ENCODE data around the gene ZDHHC23. TPM values are rescaled to one million over a fixed set of nuclear protein-coding genes. Genes with fewer than 3 reads are reported as not detected.

The ZDHHC23 gene
- polyA plus RNA-seq, 3 donors from 2014 or later = 0.08 to 0.63 (median 0.57) TPM

- H3K27ac Mint-ChIP-seq = no peak overlapping the region
Measured at GRCh38 chr3:113954091-113954685, 6.4 kb downstream of the ZDHHC23 start.

GRCh38 chr3:113963879-113964278 is 16.1 kb downstream of the ZDHHC23 start:
- H3K4me3 Mint-ChIP-seq = no peak overlapping the region
- no peak overlapping the region for H3K27ac Mint-ChIP-seq
- peaks cover 0 to 2% (median under 1%) of the 10 kb centered on the region in 3 donors for H3K27me3 Mint-ChIP-seq (ENCODE audit: low read depth in 3 of 3)
- no peak for DNase-seq
- H3K36me3 Mint-ChIP-seq = peaks cover 3 to 24% (median 19%) of the 10 kb centered on the region in 3 donors
- H3K4me1 Mint-ChIP-seq = no peaks in the 10 kb centered on the region
- no peaks in the 10 kb centered on the region for H3K9me3 Mint-ChIP-seq

More at GRCh38 chr3:113954091-113954685, 6.4 kb downstream of the ZDHHC23 start:
- H3K36me3 Mint-ChIP-seq = peaks cover 0 to 5% (median 5%) of the 10 kb centered on the region in 3 donors
- H3K27me3 Mint-ChIP-seq (ENCODE audit: low read depth in 3 of 3) = peaks cover 1 to 3% (median 2%) of the 10 kb centered on the region in 3 donors
- peaks cover 3 to 11% of the 10 kb centered on the region in 2 donors for H3K4me1 Mint-ChIP-seq
- no peak for DNase-seq
- no peaks in the 10 kb centered on the region for H3K9me3 Mint-ChIP-seq
- no peak overlapping the region for H3K4me3 Mint-ChIP-seq

GRCh38 chr3:113966172-113966571 is 18.4 kb downstream of the ZDHHC23 start:
- no peak for DNase-seq
- Mint-ChIP-seq H3K27me3 (ENCODE audit: low read depth in 3 of 3) (peaks cover 0 to 2% (median 0%) of the 10 kb centered on the region in 3 donors), H3K4me3 (no peak overlapping the region), H3K9me3 (peaks cover 0 to under 1% (median 0%) of the 10 kb centered on the region in 6 donors), H3K36me3 (peaks cover 3 to 9% (median 8%) of the 10 kb centered on the region in 3 donors), H3K4me1 (no peaks in the 10 kb centered on the region), H3K27ac (no peak overlapping the region)

GRCh38 chr3:113968986-113969385 is 21.2 kb downstream of the ZDHHC23 start:
- H3K27ac Mint-ChIP-seq = no peak overlapping the region

DNA sequence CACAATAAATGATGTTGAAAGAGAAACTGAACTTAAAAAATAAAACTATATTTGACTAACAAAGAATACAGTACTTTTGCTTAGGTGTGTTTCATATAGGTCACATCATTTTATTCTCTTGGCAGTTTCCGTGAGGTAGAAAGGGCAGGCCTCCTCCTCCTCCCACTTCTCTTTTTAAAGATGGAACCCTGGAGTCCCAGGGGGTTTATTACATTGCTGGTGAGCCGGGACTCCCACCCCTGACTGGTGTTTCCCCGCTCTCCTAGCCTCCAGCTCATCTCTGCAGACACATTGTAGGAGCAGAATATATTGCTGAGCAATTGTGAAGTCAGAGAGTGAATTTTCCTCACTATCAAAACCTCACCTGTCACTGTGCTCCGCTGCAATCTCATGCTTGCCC is 30.0 kb downstream of the ZDHHC23 start:
- Mint-ChIP-seq H3K4me3 (no peak overlapping the region), H3K27me3 (ENCODE audit: low read depth in 3 of 3) (no peaks in the 10 kb centered on the region), H3K36me3 (peaks cover 32 to 59% (median 40%) of the 10 kb centered on the region in 3 donors), H3K4me1 (no peaks in the 10 kb centered on the region), H3K27ac (no peak overlapping the region), H3K9me3 (peaks cover 14 to 22% (median 20%) of the 10 kb centered on the region in 6 donors)
- no peak for DNase-seq

More at GRCh38 chr3:113968986-113969385, 21.2 kb downstream of the ZDHHC23 start:
- Mint-ChIP-seq H3K27me3 (ENCODE audit: low read depth in 3 of 3) (peaks cover 0 to 3% (median 2%) of the 10 kb centered on the region in 3 donors), H3K4me3 (no peak overlapping the region), H3K9me3 (peaks cover 6 to 27% (median 19%) of the 10 kb centered on the region in 6 donors), H3K4me1 (no peaks in the 10 kb centered on the region), H3K36me3 (peaks cover 17 to 23% (median 19%) of the 10 kb centered on the region in 3 donors)
- no peak for DNase-seq

GRCh38 chr3:113979916-113980315 is 32.1 kb downstream of the ZDHHC23 start:
- Mint-ChIP-seq H3K27me3 (ENCODE audit: low read depth in 3 of 3) (no peaks in the 10 kb centered on the region), H3K36me3 (peaks cover 20 to 56% (median 34%) of the 10 kb centered on the region in 3 donors), H3K27ac (no peak overlapping the region), H3K4me3 (no peak overlapping the region), H3K9me3 (peaks cover 0 to under 1% (median under 1%) of the 10 kb centered on the region in 6 donors), H3K4me1 (no peaks in the 10 kb centered on the region)
- DNase-seq = no peak

GRCh38 chr3:113981803-113982202 is 34.0 kb downstream of the ZDHHC23 start:
- H3K4me3 Mint-ChIP-seq = no peak overlapping the region

DNA sequence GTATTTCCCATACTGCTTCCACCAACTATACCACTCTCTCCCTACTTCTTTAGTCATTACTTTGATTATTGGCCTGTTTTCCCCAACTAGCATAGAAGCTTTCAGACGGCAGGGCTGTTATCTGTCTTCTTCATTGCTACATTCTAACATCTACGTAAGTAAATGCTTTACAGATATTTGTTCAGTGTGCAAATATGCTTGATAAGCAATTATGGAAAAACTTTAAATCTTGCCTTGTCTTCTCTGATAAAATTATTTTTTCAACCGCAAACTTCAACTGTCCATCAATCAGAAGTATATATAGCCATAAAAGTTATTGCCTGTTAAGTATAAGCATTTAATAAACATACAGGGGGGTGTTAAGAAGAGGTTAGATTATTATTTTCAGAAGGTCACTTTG is 35.7 kb downstream of the ZDHHC23 start:
- H3K27ac Mint-ChIP-seq = no peak overlapping the region
- no peak overlapping the region for H3K4me3 Mint-ChIP-seq
- H3K36me3 Mint-ChIP-seq = peaks cover 15 to 37% (median 36%) of the 10 kb centered on the region in 3 donors

More at GRCh38 chr3:113981803-113982202, 34.0 kb downstream of the ZDHHC23 start:
- DNase-seq = no peak
- Mint-ChIP-seq H3K36me3 (peaks cover 20 to 51% (median 36%) of the 10 kb centered on the region in 3 donors), H3K9me3 (no peaks in the 10 kb centered on the region), H3K27me3 (ENCODE audit: low read depth in 3 of 3) (no peaks in the 10 kb centered on the region), H3K27ac (no peak overlapping the region), H3K4me1 (no peaks in the 10 kb centered on the region)

GRCh38 chr3:113985541-113985940 is 37.7 kb downstream of the ZDHHC23 start:
- no peak for DNase-seq
- peaks cover 8 to 32% (median 31%) of the 10 kb centered on the region in 3 donors for H3K36me3 Mint-ChIP-seq
- H3K4me3 Mint-ChIP-seq = no peak overlapping the region
- H3K27ac Mint-ChIP-seq = no peak overlapping the region
- H3K27me3 Mint-ChIP-seq (ENCODE audit: low read depth in 3 of 3) = peaks cover 0 to 2% (median 0%) of the 10 kb centered on the region in 3 donors
- no peaks in the 10 kb centered on the region for H3K4me1 Mint-ChIP-seq
- H3K9me3 Mint-ChIP-seq = no peaks in the 10 kb centered on the region

More for the DNA sequence above, 35.7 kb downstream of the ZDHHC23 start:
- H3K4me1 Mint-ChIP-seq = no peaks in the 10 kb centered on the region
- no peak for DNase-seq
- no peaks in the 10 kb centered on the region for H3K9me3 Mint-ChIP-seq
- no peaks in the 10 kb centered on the region for H3K27me3 Mint-ChIP-seq (ENCODE audit: low read depth in 3 of 3)

DNA sequence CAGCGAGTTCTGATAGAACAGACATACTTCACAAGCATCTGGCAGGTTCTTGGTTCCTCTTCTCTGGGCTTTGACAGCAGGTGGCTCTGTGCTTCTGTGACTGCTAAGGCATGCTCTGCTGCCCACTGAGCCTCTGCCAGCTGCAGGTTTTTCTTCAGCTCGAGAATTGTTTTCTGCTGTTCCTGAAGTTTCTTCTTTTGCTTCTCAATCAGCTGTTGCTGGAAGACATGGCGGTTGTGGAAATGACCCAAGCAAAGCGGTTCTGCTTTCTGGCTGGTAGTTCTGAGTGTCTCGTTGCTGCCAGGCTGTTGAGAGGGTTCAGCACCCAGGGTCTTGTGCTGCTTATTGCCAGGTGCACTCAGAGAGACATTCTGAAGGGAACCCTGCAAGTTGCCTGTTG is 57.7 kb downstream of the ZDHHC23 start:
- Mint-ChIP-seq H3K27ac (no peak overlapping the region), H3K9me3 (no peaks in the 10 kb centered on the region), H3K4me3 (no peak overlapping the region), H3K4me1 (no peaks in the 10 kb centered on the region), H3K36me3 (peaks cover 7 to 19% (median 14%) of the 10 kb centered on the region in 3 donors), H3K27me3 (ENCODE audit: low read depth in 3 of 3) (no peaks in the 10 kb centered on the region)
- DNase-seq = no peak

DNA sequence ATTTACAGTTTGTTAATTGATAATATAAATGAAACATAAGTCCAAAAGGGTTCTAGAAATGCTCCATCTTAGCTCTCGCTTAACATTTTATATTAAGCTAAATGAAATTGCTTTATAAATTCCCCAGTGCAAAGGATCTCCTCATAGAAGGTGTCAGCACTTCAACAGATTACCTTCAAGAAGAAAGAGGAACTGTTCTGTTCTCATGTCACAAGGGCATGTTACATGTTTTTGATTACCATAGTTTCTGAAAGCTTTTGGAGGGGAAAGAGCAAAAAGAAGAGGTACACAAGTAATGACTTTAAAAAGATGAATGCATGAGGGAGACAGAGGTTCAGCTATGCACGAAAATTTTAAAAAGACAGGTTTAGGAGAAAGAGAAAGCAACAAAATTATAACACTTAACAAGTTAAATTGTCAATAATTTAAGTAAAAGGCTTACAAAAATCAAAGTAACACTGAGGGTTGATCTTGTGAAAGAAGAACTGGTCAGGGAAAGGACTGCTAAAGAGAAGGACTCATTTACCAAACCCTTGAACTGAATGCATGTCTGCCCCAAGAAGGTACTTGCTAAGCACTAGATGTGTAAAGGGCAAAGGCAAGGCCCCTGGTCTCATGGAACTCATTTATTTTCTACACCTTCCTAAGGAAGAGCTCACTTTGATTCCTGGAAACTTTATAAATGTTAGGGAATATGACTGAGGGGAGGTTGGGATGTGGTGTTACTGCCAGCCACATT is 63.4 kb downstream of the ZDHHC23 start:
- DNase-seq = no peak
- Mint-ChIP-seq H3K27me3 (ENCODE audit: low read depth in 3 of 3) (no peaks in the 10 kb centered on the region), H3K4me1 (no peaks in the 10 kb centered on the region), H3K27ac (no peak overlapping the region), H3K36me3 (peaks cover 0 to 8% (median 6%) of the 10 kb centered on the region in 3 donors), H3K4me3 (no peak overlapping the region), H3K9me3 (no peaks in the 10 kb centered on the region)

Measured in immature natural killer cell (primary cell).